Subcutaneous adipose tissue (tissue), 4 donors: ENCODE measurements around the gene COL5A2. TPM values are rescaled to one million over a fixed set of nuclear protein-coding genes. Genes with fewer than 3 reads are reported as not detected.

Experiments
- CTCF ChIP-seq: fragments of 450-650 bp; IDR thresholded peaks from one replicate; pipeline ENCODE4 v1.5.1; 2016; ENCODE audit warnings: low read depth, mild to moderate bottlenecking, control low read depth, antibody characterized with exemption, moderate library complexity
- total RNA-seq, 4 donors: library from RNA; depleted of rRNA; stranded (reverse); fragments of >200 nt; gene quantifications; one replicate each; pipeline ENCODE4 v1.1.0, GENCODE V29; 2016

Gene COL5A2
- total RNA-seq, 4 donors from 2014 or later: 61.8 to 146 (median 97.2) TPM

DNA sequence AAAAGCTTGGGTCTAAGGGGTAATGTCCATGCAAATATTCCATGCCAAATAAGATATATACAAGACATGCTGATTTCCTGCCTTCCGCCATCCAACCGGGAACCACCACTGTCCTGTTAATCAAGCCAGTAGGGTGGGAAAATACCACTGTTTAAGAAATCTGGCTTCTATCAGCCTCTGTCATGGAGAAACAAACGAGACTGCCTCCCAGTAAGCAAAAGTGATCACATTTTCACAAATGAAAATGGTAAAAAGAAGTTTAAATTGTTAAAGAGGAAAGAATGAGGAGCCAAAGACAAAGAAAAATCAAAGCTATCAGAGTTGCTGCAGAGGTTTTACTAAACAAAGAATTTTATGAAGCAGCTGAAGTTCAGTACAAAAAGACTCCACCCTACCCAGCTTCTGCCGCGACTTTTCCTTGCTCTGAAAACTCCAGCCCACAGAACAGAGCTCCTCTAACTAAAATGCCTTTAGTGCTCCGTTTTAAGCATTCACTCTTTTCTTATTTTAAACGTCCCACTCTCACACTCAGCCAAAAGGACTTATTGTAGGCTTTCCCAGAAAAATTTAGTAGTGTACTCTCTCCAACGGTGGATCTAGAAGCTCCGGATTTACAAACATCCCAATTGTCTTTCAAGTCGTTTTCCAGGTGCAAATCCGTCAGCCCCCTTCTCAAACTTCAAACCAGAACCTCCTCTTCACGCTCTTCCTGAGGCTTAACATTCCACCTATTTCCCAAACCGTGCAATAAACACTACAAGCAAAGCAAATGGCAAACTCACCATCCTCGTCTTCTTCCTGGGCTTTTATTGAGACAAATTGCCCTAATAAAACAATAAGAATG is 613 bp downstream of the COL5A2 start:
- no peak for TF ChIP-seq CTCF

GRCh38 chr2:189178054-189178453 is 1.5 kb downstream of the COL5A2 start:
- TF ChIP-seq CTCF: no peak

DNA sequence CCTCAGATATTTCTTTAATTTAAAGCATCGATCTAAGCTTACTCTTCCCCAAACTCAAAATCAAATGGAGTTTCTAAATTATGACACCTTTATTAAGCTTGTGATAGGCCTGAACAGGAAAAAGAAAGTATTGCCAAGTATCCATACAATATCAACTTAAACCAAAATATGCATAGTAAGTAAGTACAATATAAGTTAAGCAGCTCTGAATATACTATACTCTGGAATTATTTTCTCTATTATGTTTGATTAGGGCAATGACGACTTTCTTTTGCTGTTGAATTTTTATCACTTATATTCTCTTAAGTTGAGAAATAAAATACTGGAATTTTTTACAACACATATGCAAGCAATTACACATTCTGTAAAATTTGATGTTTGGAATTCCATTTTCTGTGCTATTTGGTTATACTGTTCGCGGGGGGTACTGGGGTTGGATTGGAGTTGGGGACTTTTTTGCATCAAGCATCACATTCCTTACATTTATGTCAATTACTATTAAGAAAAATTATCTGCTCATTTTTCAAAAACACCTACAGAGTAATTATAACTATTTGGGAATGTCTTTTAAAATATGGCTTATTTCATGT is 2.2 kb downstream of the COL5A2 start:
- TF ChIP-seq CTCF: no peak

DNA sequence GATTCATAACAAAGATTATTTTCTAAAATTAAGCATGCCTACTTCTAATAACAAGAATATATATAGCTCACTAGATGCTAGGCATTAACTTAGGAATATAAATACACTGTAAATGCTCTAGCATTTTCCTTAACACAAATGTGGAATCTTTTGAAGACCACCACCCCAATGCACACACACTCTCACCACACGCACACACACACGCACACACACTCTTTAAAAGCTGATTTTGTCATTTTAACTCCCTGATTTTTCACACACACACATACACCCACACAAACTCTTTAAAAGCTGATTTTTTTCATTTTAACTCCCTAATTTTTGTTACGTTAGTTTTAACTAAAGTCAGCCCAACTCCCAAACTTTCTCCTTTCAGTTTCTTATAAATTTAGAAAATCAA is 3.0 kb downstream of the COL5A2 start:
- no peak for TF ChIP-seq CTCF

- TF ChIP-seq CTCF: no peak
These were observed 3.6 kb downstream of the COL5A2 start for GRCh38 chr2:189175869-189176433.

- TF ChIP-seq CTCF: no peak
These were observed 7.5 kb downstream of the COL5A2 start for GRCh38 chr2:189171956-189172609.
